Mesenchymal stem cell (in vitro differentiated cells and primary cell): ENCODE measurements around the gene DUSP8.

ENCODE experiments used
- DNase-seq: peaks from one replicate; pipeline ENCODE4 v3.0.0-alpha.2; 2013
- H2AFZ ChIP-seq: one replicate; pipeline ENCODE4 v1.6.1; 2013; ENCODE audit warnings: low read depth, mild to moderate bottlenecking, control low read depth, inconsistent platforms, low read length, moderate library complexity
- H2AK5ac ChIP-seq: 2 replicates; pipeline ENCODE4 v1.6.1; 2013; ENCODE audit warnings: low read length, moderate library complexity, mild to moderate bottlenecking, inconsistent platforms; ENCODE audit not compliant: severe bottlenecking
- H2BK120ac ChIP-seq: one replicate; pipeline ENCODE4 v1.6.1; 2013; ENCODE audit warnings: low read depth, mild to moderate bottlenecking, inconsistent platforms, low read length, moderate library complexity
- H2BK12ac ChIP-seq, 2 experiments: one replicate each; pipeline ENCODE4 v1.6.1; 2013; ENCODE audit warnings: inconsistent platforms in 2 of 2, low read length in 2 of 2, mild to moderate bottlenecking in 2 of 2, moderate library complexity in 2 of 2, control low read depth in 1 of 2
- H2BK15ac ChIP-seq: one replicate; pipeline ENCODE4 v1.6.1; 2013; ENCODE audit warnings: mild to moderate bottlenecking, low read depth, inconsistent platforms; ENCODE audit not compliant: poor library complexity, severe bottlenecking
- H2BK5ac ChIP-seq: 2 replicates; pipeline ENCODE4 v1.6.1; 2013; ENCODE audit warnings: low read depth, mild to moderate bottlenecking, low read length, control low read depth, inconsistent platforms; ENCODE audit not compliant: poor library complexity, severe bottlenecking
- H3K14ac ChIP-seq, 2 experiments: one replicate each; pipeline ENCODE4 v1.6.1; 2013; ENCODE audit warnings: inconsistent platforms in 2 of 2, low read length in 2 of 2, control low read depth in 1 of 2, mild to moderate bottlenecking in 1 of 2, moderate library complexity in 1 of 2
- H3K18ac ChIP-seq, 2 experiments: one replicate each; pipeline ENCODE4 v1.6.1; 2013; ENCODE audit warnings: inconsistent platforms in 2 of 2, low read length in 2 of 2, control low read depth in 1 of 2, low read depth in 1 of 2, mild to moderate bottlenecking in 1 of 2
- H3K23ac ChIP-seq, 2 experiments: one replicate each; pipeline ENCODE4 v1.6.1; 2013; ENCODE audit warnings: inconsistent platforms in 2 of 2, low read length in 2 of 2, mild to moderate bottlenecking in 2 of 2, moderate library complexity in 2 of 2, control low read depth in 1 of 2
- H3K27ac ChIP-seq: 2 replicates; pipeline ENCODE4 v1.5.1; 2013; ENCODE audit warnings: mild to moderate bottlenecking, moderate library complexity, low read length, control low read depth, inconsistent platforms; ENCODE audit not compliant: poor library complexity, severe bottlenecking
- H3K27me3 ChIP-seq, 2 experiments: 2 replicates each; pipeline versions ENCODE4 v1.6.1 to v1.7.0; 2013; ENCODE audit warnings: low read length in 2 of 2, mild to moderate bottlenecking in 2 of 2, moderate library complexity in 2 of 2, control low read depth in 1 of 2, inconsistent platforms in 1 of 2; ENCODE audit not compliant: control insufficient read depth in 1 of 2, insufficient read depth in 1 of 2
- H3K36me3 ChIP-seq, 2 experiments: 2 replicates each; pipeline versions ENCODE4 v1.6.1 to v1.7.0; 2013; ENCODE audit warnings: low read length in 2 of 2, control low read depth in 1 of 2, inconsistent platforms in 1 of 2, low read depth in 1 of 2, mild to moderate bottlenecking in 1 of 2; ENCODE audit not compliant: insufficient read depth in 2 of 2, control insufficient read depth in 1 of 2
- H3K4ac ChIP-seq, 2 experiments: one replicate each; pipeline ENCODE4 v1.6.1; 2013; ENCODE audit warnings: inconsistent platforms in 2 of 2, low read length in 2 of 2, mild to moderate bottlenecking in 2 of 2, moderate library complexity in 2 of 2, control low read depth in 1 of 2, low read depth in 1 of 2
- H3K4me1 ChIP-seq: 2 replicates; pipeline ENCODE4 v1.6.1; 2013; ENCODE audit warnings: low read depth, low read length, control low read depth; ENCODE audit not compliant: control insufficient read depth, insufficient read depth
- H3K4me2 ChIP-seq: 2 replicates; pipeline ENCODE4 v1.6.1; 2013; ENCODE audit warnings: low read length, mild to moderate bottlenecking, inconsistent platforms; ENCODE audit not compliant: poor library complexity, severe bottlenecking
- H3K4me3 ChIP-seq, 2 experiments: 2 replicates each; pipeline versions ENCODE4 v1.5.1 to v1.7.0; 2013; ENCODE audit warnings: low read length in 2 of 2, mild to moderate bottlenecking in 2 of 2, control low read depth in 1 of 2, low read depth in 1 of 2; ENCODE audit not compliant: insufficient read depth in 1 of 2
- H3K79me1 ChIP-seq: replicated peaks from 2 replicates; pipeline ENCODE4 v1.6.1; 2013; ENCODE audit warnings: mild to moderate bottlenecking, control low read depth, low read length, inconsistent platforms; ENCODE audit not compliant: poor library complexity, severe bottlenecking
- H3K9ac ChIP-seq: 2 replicates; pipeline ENCODE4 v1.7.0; 2013; ENCODE audit warnings: mild to moderate bottlenecking, low read length, moderate library complexity
- H3K9me3 ChIP-seq: 2 replicates; pipeline ENCODE4 v1.7.0; 2013; ENCODE audit warnings: mild to moderate bottlenecking, low read length; ENCODE audit not compliant: control insufficient read depth
- H4K8ac ChIP-seq: one replicate; pipeline ENCODE4 v1.6.1; 2013; ENCODE audit warnings: inconsistent platforms, mild to moderate bottlenecking, low read length, moderate library complexity
- H4K91ac ChIP-seq: one replicate; pipeline ENCODE4 v1.6.1; 2013; ENCODE audit warnings: mild to moderate bottlenecking, low read length, inconsistent platforms
- WGBS: methylation state at CpG from one replicate; pipeline ENCODE4 v1.1.7; 2013; ENCODE audit warnings: mixed read lengths; 5-methylcytosine and 5-hydroxymethylcytosine counted together

Gene DUSP8

GRCh38 chr11:1563149-1563638, 8.9 kb downstream of the DUSP8 start:
- Histone ChIP-seq H4K8ac (no peak overlapping the region), H3K14ac (no peak overlapping the region), H3K23ac (no peak overlapping the region), H3K27ac (no peak overlapping the region), H4K91ac (no peak overlapping the region), H3K36me3 (peaks cover 0 to 76% of the 10 kb centered on the region in 2 experiments), H2BK120ac (no peak overlapping the region), H2BK15ac (no peak overlapping the region), H3K18ac (no peak overlapping the region), H3K4me1 (peaks cover 43% of the 10 kb centered on the region), H3K79me1 (peaks cover 11% of the 10 kb centered on the region), H3K9me3 (no peaks in the 10 kb centered on the region), H3K4me3 (no peak overlapping the region), H2BK5ac (no peak overlapping the region), H3K9ac (no peak overlapping the region), H3K4ac (no peak overlapping the region), H3K27me3 (peaks cover 0 to 40% of the 10 kb centered on the region in 2 experiments), H2BK12ac (no peak overlapping the region), H2AFZ (no peak overlapping the region), H3K4me2 (no peak overlapping the region), H2AK5ac (no peak overlapping the region)
- 84% methylated on average over 12 of the region's 12 CpGs for WGBS
- no peak for DNase-seq

- Histone ChIP-seq H2BK5ac (no peak overlapping the region), H3K23ac (no peak overlapping the region), H3K27ac (no peak overlapping the region), H3K4me3 (no peak overlapping the region), H3K4me1 (peaks cover 46% of the 10 kb centered on the region), H3K9me3 (no peaks in the 10 kb centered on the region), H3K14ac (no peak overlapping the region), H2AFZ (no peak overlapping the region), H2BK120ac (no peak overlapping the region), H2BK15ac (no peak overlapping the region), H2AK5ac (no peak overlapping the region), H3K79me1 (peaks cover 11% of the 10 kb centered on the region), H2BK12ac (no peak overlapping the region), H3K9ac (no peak overlapping the region), H3K18ac (no peak overlapping the region), H3K36me3 (peaks cover 0 to 78% of the 10 kb centered on the region in 2 experiments), H4K8ac (no peak overlapping the region), H3K4me2 (no peak overlapping the region), H4K91ac (no peak overlapping the region), H3K4ac (no peak overlapping the region), H3K27me3 (peaks cover 0 to 36% of the 10 kb centered on the region in 2 experiments)
- 90% methylated on average over 13 of the region's 14 CpGs for WGBS
- no peak for DNase-seq
These were observed 9.5 kb downstream of the DUSP8 start for GRCh38 chr11:1562469-1563148.

- no peak for DNase-seq
- H2AFZ ChIP-seq = no peak overlapping the region
- H3K36me3 ChIP-seq = peaks cover 0 to 81% of the 10 kb centered on the region in 2 experiments
- H3K4ac ChIP-seq = no peak overlapping the region
- H2BK15ac ChIP-seq = no peak overlapping the region
- peaks cover 48% of the 10 kb centered on the region for H3K4me1 ChIP-seq
- WGBS = 84% methylated on average over 5 of the region's 5 CpGs
- no peaks in the 10 kb centered on the region for H3K9me3 ChIP-seq
- no peak overlapping the region for H3K9ac ChIP-seq
- H2AK5ac ChIP-seq = no peak overlapping the region
- H3K23ac ChIP-seq = no peak overlapping the region
- H3K27me3 ChIP-seq = peaks cover 0 to 31% of the 10 kb centered on the region in 2 experiments
- no peak overlapping the region for H2BK12ac ChIP-seq
- H3K4me3 ChIP-seq = no peak overlapping the region
- H4K8ac ChIP-seq = no peak overlapping the region
- no peak overlapping the region for H2BK120ac ChIP-seq
- no peak overlapping the region for H4K91ac ChIP-seq
- H3K79me1 ChIP-seq = peaks cover 8% of the 10 kb centered on the region
- no peak overlapping the region for H3K18ac ChIP-seq
- H3K4me2 ChIP-seq = no peak overlapping the region
- no peak overlapping the region for H2BK5ac ChIP-seq
- no peak overlapping the region for H3K14ac ChIP-seq
- no peak overlapping the region for H3K27ac ChIP-seq
These were observed 10.1 kb downstream of the DUSP8 start for GRCh38 chr11:1561955-1562354.

- no peak overlapping the region for H3K27ac ChIP-seq
- no peak overlapping the region for H2BK120ac ChIP-seq
- WGBS = 92% methylated on average over 17 of the region's 17 CpGs
- no peak overlapping the region for H3K18ac ChIP-seq
- H2AFZ ChIP-seq = no peak overlapping the region
- no peak overlapping the region for H3K4ac ChIP-seq
- no peak overlapping the region for H3K4me3 ChIP-seq
- H3K79me1 ChIP-seq = peaks cover 8% of the 10 kb centered on the region
- DNase-seq = no peak
- H3K9me3 ChIP-seq = no peaks in the 10 kb centered on the region
- H3K4me2 ChIP-seq = no peak overlapping the region
- no peak overlapping the region for H4K91ac ChIP-seq
- H3K23ac ChIP-seq = no peak overlapping the region
- H3K36me3 ChIP-seq = peaks cover 0 to 81% of the 10 kb centered on the region in 2 experiments
- H2AK5ac ChIP-seq = no peak overlapping the region
- H2BK15ac ChIP-seq = no peak overlapping the region
- peaks cover 0 to 28% of the 10 kb centered on the region in 2 experiments for H3K27me3 ChIP-seq
- H2BK5ac ChIP-seq = no peak overlapping the region
- H3K9ac ChIP-seq = no peak overlapping the region
- no peak overlapping the region for H3K14ac ChIP-seq
- no peak overlapping the region for H4K8ac ChIP-seq
- H3K4me1 ChIP-seq = peaks cover 47% of the 10 kb centered on the region
- H2BK12ac ChIP-seq = no peak overlapping the region
These were observed 10.8 kb downstream of the DUSP8 start for GRCh38 chr11:1561266-1561665.
